Measurements from ENCODE around the gene HAUS7.

The HAUS7 gene

DNA sequence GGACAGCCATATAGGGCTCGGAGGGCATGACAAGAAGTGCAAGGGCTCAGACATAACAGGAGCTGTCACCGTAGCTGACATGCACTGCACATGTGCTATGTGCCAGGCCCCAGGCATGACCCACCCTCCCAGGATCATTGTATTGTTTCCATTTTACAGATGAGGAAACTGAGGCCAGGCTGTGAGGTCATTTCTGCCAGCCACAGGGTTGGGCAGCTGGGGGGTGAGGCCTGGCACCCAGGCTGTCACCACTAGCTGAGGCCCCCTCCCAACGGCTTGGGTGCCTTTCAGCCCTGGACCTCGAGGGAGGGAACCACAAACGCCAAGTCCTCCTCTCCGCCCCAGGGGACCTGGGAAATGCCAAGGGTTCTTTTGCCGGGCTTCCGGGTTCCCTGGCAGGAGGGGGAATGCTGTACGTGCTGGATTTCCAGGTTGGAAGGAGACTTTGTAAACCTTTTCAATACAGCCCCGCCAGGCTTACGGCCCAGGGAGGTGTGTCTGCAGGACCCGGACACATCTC lies 37.2 kb downstream of the HAUS7 start:
- no peak for DNase-seq

DNA sequence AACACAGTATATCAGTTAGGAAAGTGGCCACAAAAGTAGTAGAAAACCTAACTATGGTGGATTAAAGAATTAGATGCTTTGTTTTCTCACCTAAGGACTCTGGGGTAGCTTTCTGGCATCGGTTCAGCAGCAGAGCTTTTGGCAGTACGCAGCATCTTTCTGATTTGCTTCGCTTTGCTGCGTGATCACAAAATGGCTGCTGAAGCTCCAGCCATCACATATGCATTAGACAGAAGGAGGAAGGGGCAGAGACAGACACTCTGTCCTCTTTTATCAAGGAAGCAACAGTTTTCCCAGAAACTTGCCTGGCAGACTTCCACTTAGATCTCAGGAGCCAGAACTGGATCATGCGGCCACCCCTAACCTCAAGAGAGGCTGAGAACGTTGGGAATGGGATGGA lies 39.6 kb downstream of the HAUS7 start:
- no peak for DNase-seq

DNA sequence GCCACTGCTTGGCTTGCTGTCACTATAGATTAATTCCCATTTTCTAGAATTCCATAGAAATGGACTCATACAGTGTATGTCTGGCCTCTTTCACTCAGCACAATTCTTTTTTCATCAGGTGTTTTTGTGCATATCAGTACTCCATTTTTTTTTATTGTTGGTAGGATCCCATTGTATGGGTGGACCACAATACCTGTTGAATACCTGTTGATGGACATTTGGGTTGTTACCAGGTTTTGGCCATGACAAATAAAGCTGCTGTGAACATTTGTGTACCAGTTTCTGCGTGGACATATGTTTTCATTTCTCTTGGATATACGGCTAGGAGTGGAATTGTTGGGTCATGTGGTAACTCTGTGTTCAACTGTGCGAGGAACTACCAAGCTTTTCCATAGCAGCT lies 44.2 kb downstream of the HAUS7 start:
- no peak for DNase-seq

DNA sequence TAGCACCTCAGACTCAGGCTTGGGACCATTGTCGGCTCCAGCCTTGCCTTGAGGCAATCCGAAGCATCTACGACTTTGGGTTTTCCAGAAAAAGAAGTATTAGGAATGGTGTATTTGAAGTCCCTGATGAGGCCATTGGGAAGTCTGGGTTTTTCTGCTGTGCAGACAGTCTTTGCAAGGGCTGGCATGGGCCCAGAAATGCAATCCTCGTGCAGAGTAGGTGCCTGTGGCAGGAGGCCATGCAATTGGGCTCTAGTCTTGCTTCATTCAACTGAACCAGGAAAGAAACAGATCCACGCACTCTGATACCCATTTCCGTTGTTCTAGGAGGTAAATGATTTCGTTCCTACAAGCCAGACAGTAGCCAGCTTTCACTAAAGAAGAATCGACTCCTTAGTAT lies 46.7 kb downstream of the HAUS7 start:
- no peak for DNase-seq

DNA sequence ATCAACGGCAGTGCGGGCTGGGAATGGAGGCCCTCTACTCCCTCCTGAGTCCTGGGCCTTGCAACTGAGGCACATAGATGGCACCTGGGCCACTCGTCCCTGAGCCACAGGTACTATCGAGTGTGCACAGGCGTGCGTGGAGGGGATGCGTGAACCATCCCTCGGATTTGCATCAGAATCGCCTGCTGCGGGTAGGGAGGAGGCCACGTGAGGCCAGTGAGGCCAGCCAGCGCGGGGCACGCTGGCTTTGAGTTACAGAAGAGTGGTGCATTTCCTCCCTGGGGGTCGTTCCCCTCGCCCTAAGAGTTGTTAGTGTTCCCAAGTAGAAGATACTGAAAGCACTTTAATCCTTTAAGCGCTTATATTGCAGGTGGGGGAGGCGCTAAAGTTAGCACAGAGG lies 48.5 kb downstream of the HAUS7 start:
- no peak for DNase-seq

DNA sequence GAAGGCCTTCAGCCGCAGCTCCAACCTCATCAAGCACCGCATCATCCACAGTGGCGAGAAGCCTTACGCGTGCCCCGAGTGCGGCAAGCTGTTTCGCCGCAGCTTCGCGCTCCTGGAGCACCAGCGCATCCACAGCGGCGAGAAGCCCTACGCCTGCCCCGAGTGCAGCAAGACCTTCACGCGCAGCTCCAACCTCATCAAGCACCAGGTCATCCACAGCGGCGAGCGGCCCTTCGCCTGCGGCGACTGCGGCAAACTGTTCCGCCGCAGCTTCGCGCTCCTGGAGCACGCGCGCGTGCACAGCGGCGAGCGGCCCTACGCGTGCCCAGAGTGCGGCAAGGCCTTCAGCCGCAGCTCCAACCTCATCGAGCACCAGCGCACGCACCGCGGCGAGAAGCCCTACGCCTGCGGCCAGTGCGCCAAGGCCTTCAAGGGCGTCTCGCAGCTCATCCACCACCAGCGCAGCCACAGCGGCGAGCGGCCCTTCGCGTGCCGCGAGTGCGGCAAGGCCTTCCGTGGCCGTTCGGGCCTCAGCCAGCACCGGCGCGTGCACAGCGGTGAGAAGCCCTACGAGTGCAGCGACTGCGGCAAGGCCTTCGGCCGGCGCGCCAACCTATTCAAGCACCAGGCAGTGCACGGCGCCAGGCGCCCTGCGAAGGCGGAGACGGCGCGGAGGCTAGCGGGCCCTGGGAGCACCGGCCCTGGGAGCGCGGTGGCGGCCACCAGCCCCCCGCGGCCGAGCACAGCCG lies 49.4 kb downstream of the HAUS7 start:
- DNase-seq = no peak

DNA sequence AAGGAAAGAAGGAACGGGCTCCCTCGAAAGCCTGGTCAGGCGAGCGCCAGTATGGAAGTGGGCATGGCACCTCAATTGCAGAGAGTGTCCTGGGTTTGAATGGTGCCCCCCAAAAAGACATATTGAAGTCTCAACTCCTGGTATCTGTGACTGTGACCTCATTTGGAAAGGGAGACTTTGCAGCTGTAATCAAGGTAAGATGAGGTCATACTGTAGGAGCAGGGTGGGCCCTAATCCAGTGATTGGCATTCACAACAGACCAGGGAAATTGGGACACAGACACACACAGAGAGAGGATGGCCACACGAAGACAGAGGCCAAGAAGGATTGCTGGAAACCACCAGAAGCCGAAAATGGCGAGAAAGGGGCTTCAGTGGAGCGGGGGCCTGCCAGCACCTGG lies 52.7 kb downstream of the HAUS7 start:
- no peak for DNase-seq

DNA sequence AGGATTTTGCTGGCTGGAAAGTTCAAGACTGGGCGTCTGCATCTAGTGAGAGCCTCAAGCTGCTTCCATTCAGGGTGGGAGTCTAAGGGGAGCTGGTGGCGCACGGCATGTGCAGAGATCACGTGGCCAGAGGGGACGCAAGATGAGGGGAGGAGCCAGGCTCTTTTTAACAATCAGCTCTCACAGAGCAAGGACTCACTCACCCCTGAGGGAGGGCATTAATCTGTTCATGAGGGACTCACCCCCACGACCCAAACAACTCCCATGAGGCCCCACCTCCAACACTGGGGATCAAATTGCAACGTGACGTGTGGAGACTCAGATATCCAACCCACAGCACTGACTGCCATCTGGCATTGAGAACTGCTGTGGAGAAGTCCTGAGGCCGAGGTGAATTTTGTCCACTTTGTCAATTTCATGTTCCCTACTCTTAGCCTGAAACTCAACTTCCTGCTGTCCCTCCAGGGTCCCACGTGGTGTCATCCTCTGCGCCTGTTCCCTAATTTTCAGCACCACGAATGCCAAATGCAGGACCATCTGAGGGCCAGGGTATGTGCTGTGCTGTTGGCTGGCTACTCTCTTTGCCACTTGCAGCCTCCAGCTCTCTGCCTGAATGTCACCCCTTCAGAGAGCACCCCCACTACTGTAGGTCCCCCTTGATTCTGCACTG lies 53.5 kb downstream of the HAUS7 start:
- DNase-seq = peak in 2 of 3 donors; percentile 19 to 20

DNA sequence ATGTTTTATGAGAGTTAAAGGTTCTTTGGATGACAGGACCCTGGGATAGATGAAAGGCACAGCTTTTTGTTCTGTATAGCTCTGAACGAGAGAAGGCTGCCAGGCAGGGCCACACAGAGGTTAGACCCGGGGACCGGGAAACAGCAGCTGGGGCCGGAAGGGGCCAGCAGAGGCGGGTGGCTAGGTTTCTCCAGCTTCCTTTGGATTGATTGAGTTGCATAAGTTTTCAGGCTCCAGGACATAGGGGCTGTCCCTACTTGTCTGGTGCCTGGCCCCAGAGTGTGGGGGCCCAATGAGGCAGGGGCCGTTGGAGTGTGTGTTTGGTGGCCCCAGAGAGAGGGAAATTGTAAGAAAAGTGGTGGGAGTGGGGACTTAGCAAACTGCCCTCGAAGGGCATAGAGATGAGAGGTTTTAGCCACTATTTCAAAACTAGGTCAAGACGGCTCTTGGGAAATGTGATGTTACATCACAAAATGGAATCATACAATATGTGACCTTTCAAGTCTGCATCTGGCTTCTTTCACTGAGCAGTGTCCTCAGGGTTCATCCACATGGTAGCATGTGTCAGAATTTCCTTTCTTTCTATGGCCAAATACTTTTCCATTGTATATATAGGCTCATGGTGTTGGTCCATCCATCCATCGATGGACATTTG lies 55.4 kb downstream of the HAUS7 start:
- peak; percentile 49 to 72 (median 67) for DNase-seq

DNA sequence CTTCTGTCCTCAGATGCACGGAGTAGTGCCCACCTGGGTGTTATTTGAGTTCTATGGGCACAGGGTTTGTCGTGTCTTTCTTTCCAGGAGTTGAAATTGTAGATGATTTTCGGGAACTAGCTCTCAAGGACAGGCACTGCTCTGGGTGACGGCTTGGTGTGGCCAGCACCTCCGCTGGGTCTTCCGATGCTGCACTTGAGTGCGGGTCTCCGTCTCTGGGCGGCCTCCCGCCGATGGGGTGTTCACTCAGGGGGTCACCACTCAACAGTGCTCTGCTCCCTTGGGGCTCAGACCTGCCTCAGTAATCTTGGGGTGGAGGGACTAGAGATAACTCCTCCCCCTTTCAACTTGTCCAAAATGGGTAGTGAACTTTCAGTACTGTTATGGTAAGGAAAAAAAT lies 56.6 kb downstream of the HAUS7 start:
- no peak for DNase-seq

DNA sequence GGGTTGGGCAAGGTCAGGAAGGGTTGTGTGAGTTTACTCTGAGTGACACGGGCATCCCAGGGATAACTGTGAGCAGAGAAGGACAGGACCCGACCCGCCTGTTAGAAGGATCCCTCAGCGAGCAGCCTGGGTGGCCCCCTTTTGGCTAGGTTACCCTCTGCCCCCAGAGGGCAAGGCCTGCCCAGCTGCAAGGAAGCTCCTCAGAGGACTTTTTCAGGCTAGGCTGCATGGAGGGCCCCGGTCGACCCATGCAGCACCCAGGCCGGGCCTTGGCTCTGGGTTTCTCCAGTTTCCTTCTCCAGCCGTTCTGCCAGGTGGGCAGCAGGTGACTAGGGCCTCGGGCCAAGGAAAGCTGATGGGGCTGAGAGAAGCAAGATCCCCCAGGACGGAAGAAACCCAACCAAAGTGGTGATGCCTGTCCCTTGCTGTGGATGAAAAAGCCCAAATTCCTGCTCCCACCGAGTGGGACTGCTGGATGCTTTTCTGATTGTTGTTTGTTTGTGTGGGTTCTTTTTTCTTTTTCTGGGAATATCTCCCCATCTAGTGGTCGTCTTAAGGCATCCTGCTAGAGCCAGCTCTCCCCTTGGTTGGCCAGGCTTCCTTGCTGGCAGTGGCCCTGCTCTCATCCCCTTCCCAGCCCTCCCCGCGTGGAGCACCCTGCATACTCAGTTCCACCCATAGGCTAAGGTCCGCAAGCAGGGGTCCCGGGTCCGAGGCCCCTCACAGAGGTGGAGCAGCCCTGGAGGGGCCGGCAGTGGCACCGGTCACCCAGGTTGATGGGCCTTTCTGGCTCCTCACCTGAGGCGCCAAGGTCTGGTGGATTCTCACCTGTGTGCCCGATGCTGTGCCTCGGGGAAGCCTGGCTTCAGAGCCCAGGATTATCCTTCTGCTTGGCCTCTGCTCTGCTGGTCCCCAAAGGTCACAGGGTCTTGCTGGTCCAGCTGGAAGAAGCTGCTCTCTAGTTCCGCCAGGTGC lies 57.3 kb downstream of the HAUS7 start:
- no peak for DNase-seq

DNA sequence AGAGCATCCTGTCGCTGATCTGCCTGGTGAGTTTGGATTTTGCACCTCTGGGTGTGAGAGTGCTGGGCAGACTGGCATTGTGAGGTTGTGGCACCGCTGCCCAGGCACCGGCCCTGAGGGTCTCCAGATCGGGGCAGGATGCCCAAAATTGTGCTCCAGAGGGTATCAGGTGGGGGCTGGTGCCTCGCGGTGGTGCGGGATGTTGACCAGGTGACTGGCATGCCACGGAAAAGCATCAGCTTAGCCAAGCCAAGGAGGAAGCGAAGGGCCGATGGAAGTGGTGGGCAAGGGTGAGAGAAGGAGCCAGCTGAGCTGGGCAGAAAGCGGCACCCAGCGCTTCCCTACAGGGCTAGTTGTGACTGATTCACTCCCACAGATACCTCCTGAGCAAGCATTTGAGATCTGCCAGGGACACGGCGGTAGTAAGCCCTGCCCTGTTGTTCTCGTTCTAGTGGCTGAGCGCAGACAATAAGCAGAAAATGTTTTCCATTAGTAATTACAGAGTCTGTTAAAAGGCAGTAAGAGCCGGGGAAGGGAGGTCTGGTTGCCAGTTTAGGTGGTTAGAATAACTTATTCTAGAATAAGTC lies 58.3 kb downstream of the HAUS7 start:
- peak; percentile 44 to 52 (median 47) for DNase-seq

DNA sequence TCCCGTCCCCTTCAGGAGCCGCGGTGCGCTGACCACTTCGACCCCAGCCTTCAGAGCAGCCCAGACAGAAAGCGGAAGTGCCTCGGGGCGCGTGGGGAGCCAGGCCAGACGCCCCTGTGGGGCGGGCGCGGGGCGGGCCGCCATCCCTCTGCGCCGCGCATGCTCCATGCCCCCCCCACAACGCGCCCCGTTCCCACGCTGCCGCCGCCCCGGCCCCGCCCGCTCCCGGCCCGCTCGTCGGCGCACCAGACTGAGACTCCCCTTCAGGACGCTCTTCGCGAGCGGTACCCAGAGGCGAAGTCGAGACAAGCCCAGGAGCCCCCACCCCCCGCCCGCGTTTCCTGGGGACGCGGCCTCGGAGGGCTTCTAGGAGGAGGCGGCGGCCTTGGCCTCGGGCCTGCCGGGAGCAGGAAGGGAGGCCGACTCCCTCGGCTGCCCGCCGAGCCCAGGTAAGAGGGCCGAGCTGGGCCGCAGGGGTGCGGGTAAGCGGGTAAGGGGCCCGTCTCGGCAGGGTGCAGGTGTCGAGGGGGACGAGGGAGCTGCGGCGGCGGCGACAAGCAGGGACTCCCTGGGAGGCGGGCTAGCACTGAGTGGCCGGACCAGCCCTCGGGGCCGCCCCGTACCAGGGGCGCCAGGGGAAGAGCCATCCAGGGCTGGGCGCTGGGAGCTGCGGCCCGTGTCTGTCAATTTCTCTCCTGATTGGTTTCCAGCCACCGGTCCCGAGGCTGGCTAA lies 59.0 kb downstream of the HAUS7 start, which contains the start of gene ZFP92:
TSS of gene ZFP92 (plus strand) at position 218 of the 733 bp plus-strand sequence. CDS start 6,851 bp downstream, outside the sequence.
- DNase-seq = peak; percentile 60 to 84 (median 69)

DNA sequence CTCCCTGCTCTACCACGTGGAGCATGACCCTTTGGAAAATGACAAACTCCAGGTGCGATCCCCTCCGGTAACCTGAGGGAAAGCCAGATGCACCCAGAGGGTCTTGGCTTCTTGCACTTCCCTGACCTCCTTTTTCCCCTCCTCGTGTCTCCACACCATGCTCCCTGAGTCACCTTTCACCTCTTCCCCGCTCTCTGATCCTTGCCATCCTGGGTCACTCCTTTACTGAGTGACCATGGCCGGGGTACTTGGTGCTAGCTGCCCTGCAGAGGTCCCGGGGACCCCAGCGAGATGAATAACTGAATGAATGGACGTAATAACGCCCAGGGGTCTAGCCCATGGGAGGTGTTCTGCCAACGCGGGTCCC lies 59.5 kb downstream of the HAUS7 start:
- DNase-seq = no peak

DNA sequence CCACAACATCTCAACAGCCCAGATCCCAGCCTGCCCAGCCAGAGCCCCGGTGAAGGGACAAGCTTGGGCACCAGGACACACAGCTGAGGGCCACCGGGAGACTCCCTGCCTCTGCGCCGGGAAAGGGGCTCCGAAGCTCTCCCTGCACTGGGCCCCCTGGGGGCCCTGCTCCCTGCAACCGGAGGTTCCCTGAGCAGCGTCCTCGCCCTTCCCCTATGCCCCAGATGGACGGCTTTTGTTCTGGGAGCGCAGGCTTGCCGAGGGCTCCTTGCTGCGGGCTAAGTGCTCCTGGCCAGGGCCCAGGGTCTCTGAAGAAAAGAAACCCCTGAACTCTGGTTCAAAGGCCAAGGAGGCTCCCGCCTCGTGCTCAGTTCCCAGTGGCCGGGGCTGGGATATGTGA lies 60.0 kb downstream of the HAUS7 start:
- DNase-seq = no peak

DNA sequence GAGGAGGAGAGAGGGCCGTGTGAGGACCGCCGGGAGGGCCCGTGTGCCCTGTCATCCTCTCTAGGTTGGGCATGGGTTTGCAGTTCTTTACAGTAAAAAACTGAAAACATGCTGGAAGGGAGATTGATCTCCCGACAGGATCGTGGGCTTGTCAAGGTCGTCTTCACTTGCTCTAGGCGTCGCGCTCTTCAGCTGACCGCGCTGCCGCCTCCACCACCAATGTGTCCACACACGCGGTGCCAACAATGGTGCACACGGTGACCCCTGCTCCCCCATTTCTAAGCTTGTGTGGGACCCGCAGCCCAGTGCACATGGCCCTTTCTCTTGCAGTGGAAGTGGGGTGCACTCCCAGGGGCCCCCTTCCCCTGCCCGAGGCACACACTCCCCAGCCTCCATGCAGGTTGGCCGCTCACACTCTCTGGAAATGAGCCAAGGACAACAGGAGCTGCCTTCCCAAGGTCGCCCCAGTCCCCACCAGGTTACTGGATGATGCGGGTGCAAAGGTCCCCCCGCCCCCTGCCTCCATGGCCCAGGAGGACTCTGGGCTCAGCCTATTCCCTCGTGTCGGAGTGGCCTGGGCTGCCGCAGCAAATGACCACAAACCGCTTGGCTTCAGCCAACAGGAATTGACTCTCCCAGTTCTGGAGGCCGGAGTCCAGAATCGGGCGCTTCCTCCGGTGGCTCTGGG lies 60.8 kb downstream of the HAUS7 start:
- no peak for DNase-seq

DNA sequence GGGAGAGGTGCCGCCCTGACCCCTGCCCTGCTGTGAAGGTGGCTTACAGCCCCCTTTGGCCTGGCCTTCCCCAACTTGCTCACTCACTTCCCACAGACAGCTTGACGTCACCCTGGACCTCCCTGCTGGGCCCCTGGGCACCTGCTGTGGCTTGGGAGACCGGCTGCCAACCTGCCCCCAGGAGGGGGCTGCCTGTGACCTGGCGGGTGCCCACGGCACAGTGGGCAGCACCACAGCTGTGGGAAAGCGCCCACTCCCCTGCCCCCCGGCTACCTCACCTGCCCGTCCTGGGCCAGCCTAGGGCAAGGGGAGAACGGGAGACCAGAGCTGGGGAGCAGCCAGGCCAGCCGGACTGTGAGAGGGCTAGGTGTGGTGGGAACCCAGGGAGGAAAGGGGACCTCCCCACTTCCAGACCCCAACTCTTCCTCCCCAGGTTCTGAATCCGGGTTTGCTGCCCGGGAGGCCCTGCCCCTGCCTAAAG lies 61.5 kb downstream of the HAUS7 start:
- DNase-seq = no peak

DNA sequence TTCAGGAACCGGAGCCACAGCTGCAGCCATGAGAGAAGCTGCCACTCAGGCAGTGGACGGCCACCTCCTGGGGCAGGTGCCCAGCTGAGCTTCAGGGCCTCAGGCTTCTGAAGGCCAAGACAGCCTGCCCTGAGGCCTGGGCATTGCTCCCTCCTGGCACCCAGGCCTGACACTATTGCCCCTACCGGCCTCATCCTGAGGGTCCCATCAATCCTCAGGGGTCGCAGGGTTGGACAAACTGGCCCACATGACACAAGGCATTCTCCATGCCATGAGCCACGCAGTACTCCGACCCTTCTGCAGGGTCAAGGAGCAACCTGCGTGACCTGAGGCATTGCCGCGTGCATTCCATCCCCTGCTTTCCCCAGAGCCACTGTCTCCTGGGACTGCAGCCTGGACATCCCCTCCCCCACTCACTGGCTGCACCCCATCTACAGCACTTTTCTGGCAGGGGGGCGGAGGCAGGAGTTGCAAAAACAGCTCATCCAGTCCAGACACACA lies 62.1 kb downstream of the HAUS7 start:
- no peak for DNase-seq

DNA sequence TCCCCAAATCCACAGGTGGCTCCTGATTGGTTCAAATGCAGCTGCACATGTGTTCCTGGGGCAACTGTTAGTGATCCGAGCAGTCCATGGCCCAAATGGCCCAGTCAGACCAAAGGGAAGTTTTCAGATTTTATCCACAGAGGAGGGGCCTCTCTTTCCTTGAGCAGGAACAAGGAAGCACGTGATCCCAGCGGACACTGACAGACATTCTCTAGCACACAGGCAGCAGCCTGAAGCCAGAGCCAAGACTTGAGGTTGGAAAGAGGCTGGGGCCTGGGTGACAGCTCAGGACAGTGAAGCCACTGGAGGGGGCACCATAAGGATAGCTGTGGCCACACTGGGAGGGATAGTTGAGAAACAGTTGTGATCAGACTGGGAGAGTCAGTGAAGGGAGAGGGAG lies 62.6 kb downstream of the HAUS7 start:
- no peak for DNase-seq

DNA sequence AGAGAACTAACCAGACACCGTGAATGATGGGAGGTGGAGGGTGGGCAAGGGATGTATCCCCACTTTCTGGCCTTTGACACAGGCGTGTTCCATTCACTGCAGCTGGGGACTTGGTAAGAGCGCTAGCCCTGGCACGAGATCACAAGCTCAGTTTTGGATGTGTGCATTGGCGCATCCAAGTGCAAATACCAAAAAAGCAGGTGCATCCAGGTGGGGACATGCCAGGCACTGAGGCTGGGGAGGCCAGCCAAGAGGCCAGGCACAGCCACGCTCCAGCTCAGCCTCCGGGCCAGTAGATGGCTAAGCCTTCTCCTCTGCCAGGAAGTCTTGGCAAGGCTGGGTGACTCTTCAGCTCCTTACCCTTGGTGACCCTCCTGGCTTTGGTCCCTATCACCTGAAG lies 63.5 kb downstream of the HAUS7 start:
- DNase-seq = no peak

DNA sequence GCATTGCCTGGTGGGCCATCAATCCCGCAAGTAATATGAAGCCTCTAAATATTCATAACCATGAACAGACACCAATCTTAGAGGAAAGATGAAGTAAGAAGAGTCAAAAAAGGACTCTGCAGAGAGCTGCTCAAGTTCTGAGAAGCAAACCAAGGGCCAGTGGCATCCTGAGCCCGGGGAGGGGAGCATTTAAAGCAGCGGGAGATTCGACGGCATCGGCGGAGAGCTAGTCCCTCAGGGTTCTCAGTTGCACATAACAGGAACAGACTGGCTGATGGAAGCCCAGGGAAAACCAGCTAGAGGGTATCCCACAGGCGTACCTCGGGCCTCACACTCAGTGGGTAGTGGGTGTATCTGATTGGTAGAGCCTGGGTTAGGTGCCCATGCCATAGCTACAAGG lies 64.4 kb downstream of the HAUS7 start:
- no peak for DNase-seq

All from suppressor macrophage treated with lipopolysaccharide for 1 hour (primary cell).